Neural cell (in vitro differentiated cells): ENCODE measurements around the gene OBI1. TPM values are rescaled to one million over a fixed set of nuclear protein-coding genes. Genes with fewer than 3 reads are reported as not detected.

Experiments
- H2AFZ ChIP-seq: fragments of 200-600, 300-800 bp; sonication (generic), shearing (Covaris generic); 2 replicates; pipeline ENCODE4 v1.6.0; 2014; ENCODE audit warnings: low read depth, mild to moderate bottlenecking, antibody characterized with exemption, low read length, moderate library complexity
- H3F3A ChIP-seq: fragments of 200-600 bp; shearing (Covaris generic); 2 replicates; pipeline ENCODE4 v1.6.1; 2016; ENCODE audit warnings: mild to moderate bottlenecking, moderate library complexity, mixed read lengths, antibody characterized with exemption, low read length; ENCODE audit not compliant: insufficient read depth, poor library complexity, severe bottlenecking
- H3K27ac ChIP-seq: fragments of 200-600, 300-800 bp; sonication (generic), shearing (Covaris generic); 2 replicates; pipeline ENCODE4 v1.5.1; 2014; ENCODE audit warnings: mild to moderate bottlenecking, low read length, moderate library complexity
- H3K27me3 ChIP-seq: fragments of 300-800, 200-600 bp; sonication (generic), shearing (Covaris generic); 2 replicates; pipeline ENCODE4 v1.6.0; 2014; ENCODE audit warnings: mild to moderate bottlenecking, low read depth, low read length, moderate library complexity; ENCODE audit not compliant: insufficient read depth
- H3K36me3 ChIP-seq: fragments of 300-800, 200-600 bp; sonication (generic), shearing (Covaris generic); 2 replicates; pipeline ENCODE4 v1.5.1; 2014; ENCODE audit warnings: mild to moderate bottlenecking, antibody characterized with exemption, low read length, moderate library complexity; ENCODE audit not compliant: insufficient read depth
- H3K4me2 ChIP-seq: fragments of 300-800, 200-600 bp; sonication (generic), shearing (Covaris generic); 2 replicates; pipeline ENCODE4 v1.6.0; 2014; ENCODE audit warnings: mild to moderate bottlenecking, low read length
- H3K4me3 ChIP-seq: fragments of 300-800, 200-600 bp; sonication (generic), shearing (Covaris generic); 2 replicates; pipeline ENCODE4 v1.5.1; 2014; ENCODE audit warnings: mild to moderate bottlenecking, low read length, moderate library complexity
- H3K79me2 ChIP-seq: fragments of 200-600 bp; shearing (Covaris generic); replicated peaks from 2 replicates; pipeline ENCODE4 v1.6.0; 2014; ENCODE audit warnings: mild to moderate bottlenecking, low read length, moderate library complexity; ENCODE audit not compliant: insufficient read depth
- H3K9ac ChIP-seq: fragments of 300-800, 200-600 bp; sonication (generic), shearing (Covaris generic); 2 replicates; pipeline ENCODE4 v1.6.1; 2016; ENCODE audit warnings: mild to moderate bottlenecking, low read length, mixed read lengths
- H3K9me2 ChIP-seq: fragments of 200-600 bp; shearing (Covaris generic); 2 replicates; pipeline ENCODE4 v1.6.1; 2016; ENCODE audit warnings: mild to moderate bottlenecking, low read length, mixed read lengths; ENCODE audit not compliant: insufficient read depth
- H3K9me3 ChIP-seq: fragments of 200-600, 300-800 bp; sonication (generic), shearing (Covaris generic); 2 replicates; pipeline ENCODE4 v1.6.1; 2016; ENCODE audit warnings: mild to moderate bottlenecking, mixed run types, low read length, moderate library complexity, mixed read lengths
- H4K20me1 ChIP-seq: fragments of 200-600 bp; shearing (Covaris generic); 2 replicates; pipeline ENCODE4 v1.6.1; 2016; ENCODE audit warnings: mild to moderate bottlenecking, mixed run types; ENCODE audit not compliant: insufficient read depth
- EP300 ChIP-seq: fragments of 450-650 bp; conservative IDR thresholded peaks from 2 replicates; pipeline ENCODE4 v1.6.1; 2014; ENCODE audit warnings: antibody characterized with exemption, mild to moderate bottlenecking, moderate library complexity; ENCODE audit not compliant: poor library complexity, severe bottlenecking
- EZH2 ChIP-seq: fragments of 200-600, 300-800 bp; shearing (Covaris generic), sonication (generic); IDR thresholded peaks from 2 replicates; pipeline ENCODE4 v1.6.1; 2014; ENCODE audit warnings: antibody characterized with exemption, low read length, borderline replicate concordance, mild to moderate bottlenecking; ENCODE audit not compliant: insufficient read depth, poor library complexity, severe bottlenecking
- MXI1 ChIP-seq: fragments of 450-650 bp; conservative IDR thresholded peaks from 2 replicates; pipeline ENCODE4 v1.6.1; 2014; ENCODE audit warnings: antibody characterized with exemption, mild to moderate bottlenecking; ENCODE audit not compliant: poor library complexity, severe bottlenecking
- POLR2AphosphoS5 ChIP-seq: IDR thresholded peaks from 2 replicates; pipeline ENCODE4 v1.6.1; 2012
- RAD21 ChIP-seq: fragments of 450-650 bp; conservative IDR thresholded peaks from 2 replicates; pipeline ENCODE4 v1.6.1; 2014; ENCODE audit warnings: antibody characterized with exemption, mild to moderate bottlenecking, moderate library complexity
- REST ChIP-seq: IDR thresholded peaks from 2 replicates; pipeline ENCODE4 v1.6.1; 2012; ENCODE audit warnings: borderline replicate concordance
- SMC3 ChIP-seq: fragments of 450-650 bp; conservative IDR thresholded peaks from 2 replicates; pipeline ENCODE4 v1.6.1; 2014; ENCODE audit warnings: antibody characterized with exemption, mild to moderate bottlenecking, moderate library complexity; ENCODE audit not compliant: poor library complexity
- polyA plus RNA-seq: library from polyadenylated mRNA; depleted of rRNA; stranded (reverse); fragments of >200 nt; gene quantifications from 2 replicates; pipeline ENCODE4 v1.2.3, GENCODE V29; 2014

The OBI1 gene
- polyA plus RNA-seq, 1 donor from 2014 or later: 40.1 TPM

DNA sequence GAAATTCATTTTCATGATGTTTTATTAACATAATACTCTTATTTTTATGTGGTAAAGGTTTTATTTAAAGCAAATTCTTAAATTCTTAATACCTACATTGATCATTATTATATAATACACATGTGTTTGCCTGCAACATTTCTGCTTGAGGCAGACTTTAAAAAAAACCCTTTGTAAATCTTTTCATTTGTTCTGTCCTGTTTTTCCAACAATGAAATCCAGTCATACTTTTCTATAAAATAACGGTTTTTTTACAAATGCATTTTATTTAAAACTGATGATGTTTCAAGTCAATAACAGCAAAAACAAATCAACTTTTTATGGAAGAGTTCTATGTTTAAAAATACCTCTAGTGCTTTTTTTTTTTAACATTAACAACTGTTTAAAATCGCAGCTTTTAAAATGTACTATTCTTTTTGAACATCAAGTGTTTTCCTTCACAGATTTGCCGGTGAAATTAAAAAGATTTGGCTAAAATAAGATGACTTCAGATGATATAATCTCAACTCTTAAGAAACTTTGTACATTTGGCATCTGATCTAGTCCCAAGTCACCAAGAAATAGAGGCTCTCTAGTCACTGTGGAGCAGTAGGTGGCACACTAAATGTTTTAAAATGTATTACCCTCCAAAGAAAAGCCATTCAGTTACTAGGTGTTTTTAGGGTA lies 60.7 kb downstream of the OBI1 start:
- H3K9ac ChIP-seq: no peak overlapping the region
- no peaks in the 10 kb centered on the region for H3K79me2 ChIP-seq
- no peak overlapping the region for H2AFZ ChIP-seq
- no peak overlapping the region for H3K27ac ChIP-seq
- TF ChIP-seq EZH2 (no peak), REST (no peak), RAD21 (no peak), SMC3 (no peak)
- H3K9me2 ChIP-seq: no peaks in the 10 kb centered on the region
- no peaks in the 10 kb centered on the region for H4K20me1 ChIP-seq
- peaks cover 96% of the 10 kb centered on the region for H3K27me3 ChIP-seq
- H3K9me3 ChIP-seq: no peaks in the 10 kb centered on the region
- H3K4me2 ChIP-seq: no peak overlapping the region
- no peaks in the 10 kb centered on the region for H3F3A ChIP-seq
- H3K4me3 ChIP-seq: no peak overlapping the region
- H3K36me3 ChIP-seq: no peaks in the 10 kb centered on the region

DNA sequence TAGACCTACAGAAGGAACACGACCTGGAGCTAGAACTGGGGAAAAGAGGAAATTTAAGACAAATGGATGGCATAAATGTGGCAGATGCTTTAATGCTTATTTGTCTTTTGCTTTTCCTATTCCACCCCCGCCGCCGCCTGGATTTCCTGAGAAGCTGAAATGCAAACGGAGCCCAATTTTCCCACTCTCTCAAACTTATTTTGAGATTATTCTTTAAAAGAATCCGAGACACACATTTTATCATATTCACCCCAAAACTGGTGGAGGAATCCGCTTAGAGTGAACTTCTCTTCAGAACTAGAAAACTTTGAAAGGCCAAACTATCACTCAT lies 61.4 kb downstream of the OBI1 start:
- H3K4me2 ChIP-seq: no peak overlapping the region

More for the DNA sequence above, 61.4 kb downstream of the OBI1 start:
- no peaks in the 10 kb centered on the region for H3K9me2 ChIP-seq
- no peaks in the 10 kb centered on the region for H3K36me3 ChIP-seq
- H2AFZ ChIP-seq: no peak overlapping the region
- H3K79me2 ChIP-seq: no peaks in the 10 kb centered on the region
- peaks cover 96% of the 10 kb centered on the region for H3K27me3 ChIP-seq
- H3K9ac ChIP-seq: no peak overlapping the region
- no peak overlapping the region for H3K4me3 ChIP-seq
- no peak for TF ChIP-seq EP300
- TF ChIP-seq POLR2AphosphoS5: no peak
- no peak for TF ChIP-seq MXI1
- no peak for TF ChIP-seq EZH2
- no peak for TF ChIP-seq REST
- TF ChIP-seq SMC3: no peak
- H4K20me1 ChIP-seq: no peaks in the 10 kb centered on the region
- no peak overlapping the region for H3K27ac ChIP-seq
- no peaks in the 10 kb centered on the region for H3F3A ChIP-seq
- H3K9me3 ChIP-seq: no peaks in the 10 kb centered on the region
